HG02610 (cell line): ENCODE data around the gene LRRC58.
A peak's percentile ranks its signal among the peaks of the same experiment; 100 is the strongest.
"Not testable (repeated sequence)": the region's sequence is repeated elsewhere in the genome, so short reads cannot be mapped to it uniquely, and the experiment has no call there.

Source experiments
- ATAC-seq: cut with Tn5 transposase; IDR thresholded peaks from one replicate; pipeline ENCODE4 v1.9.1; 2021; ENCODE audit warnings: mild to moderate bottlenecking, moderate library complexity; ENCODE audit not compliant: unreplicated experiment

LRRC58 gene

DNA sequence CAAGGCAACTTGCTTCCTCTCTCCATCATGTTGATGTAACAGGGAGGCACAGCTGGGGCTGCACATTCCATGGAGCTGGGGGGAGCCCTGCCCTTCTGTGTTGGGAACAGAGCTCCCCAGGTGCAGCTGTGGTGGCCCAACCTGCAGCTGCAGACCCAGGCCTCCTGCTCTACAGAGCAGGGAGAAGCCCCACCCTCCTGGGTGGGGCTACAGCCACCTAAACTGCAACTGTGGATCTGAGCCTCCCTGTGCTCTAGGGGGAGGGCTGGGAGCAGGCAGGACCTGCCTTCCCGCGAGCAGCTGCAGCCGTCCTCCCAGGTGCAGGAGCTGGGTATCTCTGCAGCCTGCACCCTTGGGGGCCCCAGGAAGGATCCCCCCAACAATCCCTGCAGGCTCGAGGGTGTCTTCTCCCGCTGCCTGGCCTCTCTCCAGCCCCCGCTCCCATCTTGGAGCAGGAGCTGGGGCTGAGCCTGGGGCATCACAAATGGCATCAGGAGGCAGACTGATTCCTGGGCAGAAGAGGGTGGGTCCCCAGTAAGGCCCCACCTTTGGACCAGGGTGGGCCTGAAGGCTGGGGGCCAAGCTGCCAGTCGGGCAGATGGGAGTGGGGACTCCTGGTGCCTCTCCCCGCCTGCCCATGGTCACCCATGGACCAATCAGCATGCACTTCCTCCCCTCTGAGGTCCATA, 7.4 kb downstream of the LRRC58 start:
- no peak for ATAC-seq

DNA sequence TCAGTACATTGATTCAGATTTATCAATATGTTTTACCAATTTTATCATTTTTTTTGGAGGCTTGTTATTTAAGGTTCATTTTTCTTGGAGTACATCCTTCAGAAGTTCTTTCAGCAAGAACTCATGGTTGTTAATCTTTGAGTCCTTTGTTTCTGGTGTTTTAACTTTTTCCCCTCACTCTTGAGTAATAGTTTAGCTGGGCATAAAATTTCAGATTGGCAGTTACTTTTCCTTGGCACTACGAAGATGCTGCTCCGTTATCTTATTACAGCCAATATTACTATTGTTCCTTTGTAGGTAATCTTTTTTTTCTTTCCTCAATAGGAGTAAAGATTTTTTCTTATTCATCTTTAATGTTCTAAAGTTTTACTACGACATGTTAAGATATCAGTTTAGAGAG, 9.8 kb downstream of the LRRC58 start:
- ATAC-seq: no peak

DNA sequence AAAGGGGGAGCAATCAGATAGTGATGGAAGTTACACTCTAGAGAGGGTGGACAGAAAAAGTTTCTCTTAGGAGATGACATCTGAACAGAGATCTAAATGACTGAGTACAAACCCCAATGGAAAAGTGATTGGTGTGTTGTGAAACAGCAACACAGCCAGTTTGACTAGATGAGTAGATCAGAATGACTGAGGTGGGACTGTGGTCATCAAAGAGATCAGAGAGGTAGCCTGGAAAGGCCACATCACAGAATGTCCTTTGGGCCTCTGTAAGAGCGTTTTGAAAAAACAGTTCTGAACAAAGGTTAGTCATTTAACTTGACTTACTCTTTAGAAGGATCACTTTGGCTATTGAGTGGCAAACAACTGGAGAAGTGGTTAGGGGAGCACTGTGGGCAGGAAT, 10.6 kb downstream of the LRRC58 start:
- ATAC-seq: peak; percentile 89

DNA sequence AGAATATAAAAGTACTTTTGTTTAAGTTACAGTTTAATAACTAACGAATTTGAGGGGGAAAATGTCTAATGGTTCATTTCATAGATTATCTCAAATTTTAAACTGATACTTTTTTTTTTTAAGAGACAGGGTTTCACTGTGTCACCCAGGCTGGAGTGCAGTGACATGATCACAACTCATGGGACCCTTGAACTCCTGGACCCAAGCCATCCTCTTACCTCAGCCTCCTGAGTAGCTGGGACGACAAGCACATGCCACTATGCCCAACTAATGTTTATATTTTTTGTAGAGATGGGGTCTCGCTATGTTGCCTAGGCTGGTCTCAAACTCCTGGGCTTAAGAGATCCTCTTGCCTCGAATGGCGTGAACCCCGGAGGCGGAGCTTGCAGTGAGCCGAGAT, 16.5 kb downstream of the LRRC58 start:
- ATAC-seq: no peak

DNA sequence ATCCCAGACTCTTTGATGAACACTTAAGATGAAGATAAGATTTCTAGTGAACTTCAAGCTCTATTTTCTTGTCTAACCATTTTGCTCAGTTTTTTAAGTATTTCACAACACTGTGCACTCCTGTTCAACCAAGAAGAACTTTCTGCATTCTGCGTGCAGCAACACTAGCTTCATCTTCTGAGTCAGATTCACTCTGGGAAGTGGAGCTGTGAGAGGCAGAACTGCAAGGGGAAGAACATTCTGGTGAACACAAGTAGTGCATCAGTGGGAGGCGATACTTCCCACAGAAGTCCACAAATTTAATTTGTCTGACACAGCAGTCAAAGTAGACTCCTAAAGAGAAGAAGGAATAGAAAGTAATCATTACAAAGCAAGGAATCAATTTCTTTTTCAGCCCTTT, 18.1 kb downstream of the LRRC58 start:
- no peak for ATAC-seq

DNA sequence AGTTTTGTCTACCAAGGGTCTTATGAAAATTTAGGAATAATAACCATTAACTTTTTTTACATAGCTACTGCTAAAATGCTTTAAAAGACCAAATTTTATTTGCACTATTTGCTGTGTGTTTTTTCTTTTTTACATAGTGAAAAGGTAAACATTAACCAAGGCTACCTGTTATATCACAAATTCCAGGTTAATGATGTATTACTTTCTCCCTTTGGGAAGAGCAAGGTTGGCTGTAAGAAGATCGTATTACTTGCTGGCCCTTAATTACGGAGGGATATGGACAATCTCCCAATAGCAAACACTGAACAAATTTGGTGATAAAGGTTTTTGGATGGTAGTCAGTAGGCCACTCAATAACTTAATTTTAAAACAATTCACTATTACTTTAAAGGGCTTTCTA, 22.4 kb downstream of the LRRC58 start:
- no peak for ATAC-seq

DNA sequence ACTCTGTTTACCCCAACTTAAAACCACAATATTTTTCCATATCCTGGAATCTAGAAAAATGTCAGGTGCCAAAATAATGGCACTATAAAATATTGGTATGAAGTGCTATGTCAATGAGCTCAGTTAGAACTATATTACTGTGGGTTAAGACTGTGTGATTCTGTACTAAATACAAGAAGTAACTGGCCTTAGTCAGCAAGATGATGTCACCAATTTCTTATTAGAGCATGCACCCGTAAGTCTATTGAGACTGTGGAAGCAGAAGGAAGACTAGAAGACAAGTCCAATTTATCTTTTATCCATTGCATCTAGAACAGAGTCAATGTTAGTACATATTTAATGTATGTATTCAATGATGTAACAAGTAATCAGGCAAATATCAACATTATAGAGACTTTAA, 25.0 kb downstream of the LRRC58 start:
- no peak for ATAC-seq

DNA sequence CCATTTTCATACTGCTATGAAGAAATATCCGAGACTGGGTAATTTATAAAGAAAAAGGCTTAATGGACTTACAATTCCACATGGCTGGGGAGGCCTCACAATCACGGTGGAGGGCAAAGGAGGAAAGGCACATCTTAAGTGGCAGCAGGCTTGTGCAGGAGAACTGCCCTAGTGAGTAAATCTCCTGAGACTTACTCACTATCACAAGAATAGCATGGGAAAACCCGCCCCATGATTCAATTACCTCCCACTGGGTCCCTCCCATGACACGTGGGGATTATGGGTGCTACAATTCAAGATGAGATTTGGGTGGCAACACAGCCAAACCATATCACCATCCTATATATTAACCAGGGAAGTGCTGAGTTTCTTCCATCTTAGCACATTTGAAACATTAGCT, 25.4 kb downstream of the LRRC58 start:
- peak; percentile 48 for ATAC-seq

DNA sequence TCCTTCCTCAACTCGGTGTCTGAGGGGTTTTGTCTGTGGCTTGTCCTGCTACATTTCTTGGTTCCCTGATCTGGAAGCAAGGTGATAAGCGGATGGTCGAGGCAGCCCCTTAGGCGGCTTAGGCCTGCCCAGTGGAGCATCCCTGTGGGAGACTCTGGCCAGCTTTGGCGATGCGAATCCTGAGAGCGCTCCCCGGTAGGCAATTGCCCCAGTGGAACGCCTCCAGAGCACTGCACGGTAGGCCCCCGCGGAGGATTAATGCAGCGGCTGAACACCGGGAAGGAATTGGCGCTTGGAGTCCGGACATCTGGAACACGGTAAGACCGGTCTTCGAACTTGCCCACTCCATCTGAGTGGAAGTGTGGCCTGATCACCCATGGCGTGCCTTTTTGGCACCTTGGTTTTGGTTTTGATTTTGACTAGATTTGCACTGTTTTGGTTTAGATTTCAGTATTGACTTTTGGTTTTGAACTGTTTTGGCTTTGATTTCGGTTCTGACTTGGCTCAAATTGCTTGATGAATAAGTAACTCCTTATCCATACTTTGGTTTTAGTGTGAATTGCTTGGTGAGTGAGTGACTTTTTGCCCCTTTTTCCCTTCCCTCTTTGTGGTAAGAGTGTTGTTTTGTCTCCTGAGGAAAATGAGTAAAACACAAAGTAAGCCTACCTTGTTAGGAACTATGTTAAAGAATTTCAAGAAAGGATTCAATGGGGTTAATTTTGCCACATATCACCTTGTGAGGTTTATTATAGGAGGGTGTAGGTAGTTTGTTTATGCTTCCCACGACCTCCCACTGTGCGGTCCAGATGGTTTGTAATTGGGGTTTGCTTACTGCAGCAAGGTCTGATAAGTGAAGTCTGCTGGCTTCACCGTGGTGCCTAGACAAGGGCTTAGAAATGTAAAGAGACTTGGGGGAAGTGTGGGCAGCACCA, 37.0 kb downstream of the LRRC58 start:
- ATAC-seq: no peak

DNA sequence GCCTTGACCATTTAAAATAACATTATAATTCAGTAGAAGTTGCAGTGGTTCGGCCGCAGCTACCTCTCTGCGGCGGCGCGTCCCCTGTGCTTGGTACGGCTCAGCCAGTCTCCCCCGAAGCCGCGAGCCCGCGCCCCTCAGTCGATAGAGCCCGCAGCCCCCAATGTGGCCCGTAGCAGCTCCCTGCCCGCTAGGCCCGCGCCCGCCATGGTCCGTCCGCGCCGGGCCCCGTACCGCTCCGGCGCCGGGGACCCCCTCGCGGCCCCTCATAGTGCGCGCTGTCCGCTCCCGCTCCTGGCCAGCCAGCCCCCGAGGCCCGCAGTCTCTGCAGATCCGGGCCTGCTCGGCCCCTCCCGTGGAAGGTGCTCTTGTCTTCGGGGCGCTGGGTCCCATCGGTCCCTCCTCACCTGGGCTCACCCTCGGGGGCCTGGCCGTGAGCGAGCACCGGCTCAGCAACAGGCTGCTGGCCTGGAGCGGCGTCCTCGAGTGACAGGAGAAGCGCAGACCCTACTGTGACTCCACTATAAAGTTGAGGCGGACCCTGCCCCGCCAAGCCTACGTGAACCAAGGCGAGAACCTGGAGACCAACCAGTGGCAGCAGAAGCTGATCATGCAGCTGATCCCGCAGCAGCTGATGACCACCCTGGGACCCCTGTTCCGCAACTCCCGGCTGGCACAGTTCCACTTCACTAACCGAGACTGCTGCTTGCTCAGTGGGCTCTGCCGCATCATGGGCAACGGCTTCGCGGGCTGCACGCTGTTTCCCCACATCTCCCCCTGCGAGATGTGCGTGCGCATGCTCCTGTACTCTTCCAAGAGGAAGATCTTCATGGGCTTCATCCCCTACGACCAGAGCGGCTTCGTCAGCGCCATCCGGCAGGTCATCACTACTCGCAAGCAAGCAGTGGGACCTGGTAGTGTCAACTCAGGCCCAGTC, 42.4 kb downstream of the LRRC58 start:
- ATAC-seq: no peak

DNA sequence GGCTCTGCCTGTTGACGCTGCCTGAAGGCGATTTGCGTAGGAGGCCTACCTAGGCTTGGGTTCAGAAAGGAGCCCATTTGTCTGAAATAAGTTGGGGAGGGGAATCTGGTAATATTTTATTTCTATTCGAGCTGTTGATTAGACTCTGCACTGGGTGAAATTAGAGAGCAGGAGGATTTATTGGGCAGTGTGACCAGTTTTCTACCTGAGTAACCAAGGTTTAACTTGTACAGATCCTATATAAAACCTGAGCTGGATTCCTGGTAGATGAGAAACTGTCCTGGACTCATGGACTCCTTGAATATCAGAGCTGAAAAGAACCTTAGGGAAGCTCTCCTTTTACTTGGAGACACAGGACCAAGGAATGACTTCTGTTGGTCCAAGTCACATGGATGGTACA, 44.5 kb downstream of the LRRC58 start:
- ATAC-seq: no peak

DNA sequence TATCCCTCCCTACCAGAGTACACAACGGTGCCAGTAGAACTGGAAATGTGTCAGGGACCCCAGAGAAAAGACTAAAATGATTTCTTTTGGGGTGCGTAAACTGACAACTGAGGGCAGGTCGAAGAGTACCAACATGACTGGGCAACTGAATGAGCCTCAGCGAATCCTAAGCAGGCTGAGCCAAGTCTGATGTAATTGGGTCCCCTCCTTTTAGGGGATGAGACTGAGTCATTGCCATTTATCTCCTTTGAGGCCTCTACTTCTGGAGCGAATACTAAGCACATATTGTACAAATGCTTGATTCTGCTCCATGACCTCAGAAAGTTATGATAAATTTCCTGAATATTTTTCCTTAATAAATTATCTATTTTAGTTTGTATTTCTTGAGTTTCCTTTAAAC, 46.8 kb downstream of the LRRC58 start:
- ATAC-seq: no peak

DNA sequence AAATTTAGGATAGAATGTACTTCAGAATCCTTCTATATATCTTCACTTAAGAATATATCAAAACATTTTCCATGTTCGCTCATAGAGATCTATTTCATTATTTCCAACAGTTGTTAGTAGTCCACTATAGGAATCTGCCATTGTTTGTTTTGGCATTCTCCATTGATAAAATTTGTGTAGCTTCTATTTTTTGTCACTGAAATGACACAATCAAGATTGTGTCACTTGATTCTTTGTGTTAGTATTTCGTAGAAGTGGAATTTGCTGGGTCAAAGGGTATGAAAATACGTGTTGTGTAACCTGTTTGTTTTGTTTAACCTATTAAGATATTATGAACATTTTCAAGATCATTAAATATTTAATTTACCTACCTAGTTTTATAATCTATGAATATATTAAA, 48.2 kb downstream of the LRRC58 start:
- ATAC-seq: no peak

DNA sequence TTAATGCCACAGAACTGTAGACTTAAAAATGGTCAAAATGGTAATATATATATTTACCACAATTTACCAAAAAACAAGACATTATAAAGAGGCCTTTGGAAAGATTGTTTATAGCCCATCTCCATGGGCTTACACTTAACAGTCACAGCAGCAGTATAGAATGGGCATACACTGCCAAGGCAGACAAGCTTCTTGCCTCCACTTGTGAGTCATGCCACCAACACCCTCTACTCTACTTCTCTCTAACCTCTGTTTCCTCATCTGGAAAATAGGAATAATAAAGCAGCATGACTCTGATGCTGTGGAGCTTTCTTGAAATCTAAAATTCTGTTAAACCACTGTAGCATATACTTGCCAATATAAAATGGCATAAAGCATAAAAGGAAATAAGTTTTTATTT, 49.8 kb downstream of the LRRC58 start:
- ATAC-seq: no peak

DNA sequence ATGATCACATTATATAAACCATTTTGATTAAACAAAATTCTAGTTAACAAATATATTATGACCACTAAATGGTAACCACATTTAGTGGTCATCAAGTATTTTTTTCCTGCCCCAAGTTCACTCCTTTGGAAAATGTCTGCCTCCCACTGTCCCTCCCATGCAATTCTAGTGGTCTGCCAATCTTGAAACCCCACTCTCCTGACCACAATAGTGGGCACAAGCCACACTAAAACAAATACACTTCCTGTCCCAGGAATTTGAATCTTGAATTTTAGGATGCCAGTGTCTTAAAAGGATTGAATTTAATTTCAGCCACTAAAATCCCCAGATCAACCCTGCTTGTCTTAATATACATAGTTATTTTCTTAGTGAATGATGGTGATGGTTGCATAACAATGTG, 50.2 kb downstream of the LRRC58 start:
- ATAC-seq: no peak

DNA sequence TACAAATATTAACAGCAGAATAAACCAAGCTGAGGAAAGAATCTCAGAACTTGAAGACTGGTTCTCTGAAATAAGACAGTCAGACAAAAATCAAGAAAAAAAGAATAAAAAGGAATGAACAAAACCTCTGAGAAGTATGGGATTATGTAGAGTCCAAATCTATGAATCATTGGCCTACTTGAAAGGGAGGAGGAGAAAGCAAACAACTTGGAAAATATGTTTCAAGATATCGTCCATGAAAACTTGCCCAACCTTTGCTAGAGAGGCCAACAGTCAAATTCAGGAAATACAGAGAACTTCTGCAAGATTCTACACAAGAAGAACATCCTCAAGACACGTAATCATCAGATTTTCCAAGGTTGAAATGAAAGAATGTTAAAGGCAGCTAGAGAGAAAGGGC, 57.6 kb downstream of the LRRC58 start:
- not testable (repeated sequence) for ATAC-seq

DNA sequence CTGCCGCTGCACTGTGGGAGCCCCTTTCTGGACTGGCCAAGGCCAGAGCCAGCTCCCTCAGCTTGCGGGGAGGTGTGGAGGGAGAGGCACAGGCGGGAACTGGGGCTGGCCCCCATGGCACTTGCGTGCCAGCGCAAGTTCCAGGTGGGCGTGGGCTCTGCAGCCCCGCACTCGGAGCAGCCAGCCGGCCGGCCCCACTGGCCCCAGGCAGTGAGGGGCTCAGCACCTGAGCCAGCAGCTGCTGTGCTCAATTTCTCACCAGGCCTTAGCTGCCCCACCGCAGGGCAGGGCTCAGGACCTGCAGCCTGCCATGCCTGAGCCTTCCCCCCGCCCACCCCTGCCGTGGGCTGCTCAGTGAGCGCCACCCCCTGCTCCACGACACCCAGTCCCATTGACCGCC, 59.5 kb downstream of the LRRC58 start:
- ATAC-seq: no peak

DNA sequence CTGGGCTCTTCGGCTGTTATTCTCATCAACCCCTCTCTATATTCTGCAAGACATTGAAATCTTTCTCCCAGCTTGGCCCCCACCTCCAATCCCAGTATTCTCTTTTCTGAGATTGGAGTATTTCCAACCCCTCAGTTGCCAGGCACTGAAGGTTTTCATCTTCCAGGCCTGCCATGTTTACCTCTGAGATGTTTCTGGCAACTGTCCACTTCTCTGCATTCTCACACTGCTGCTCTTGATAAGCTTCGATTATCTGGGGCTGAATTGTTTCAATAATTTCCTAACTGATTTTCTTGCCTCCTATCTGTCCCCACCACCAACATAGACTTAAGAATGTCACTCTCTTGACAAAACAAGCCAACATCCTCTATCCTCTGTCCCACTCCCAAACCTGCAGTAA, 62.7 kb downstream of the LRRC58 start:
- ATAC-seq: no peak

DNA sequence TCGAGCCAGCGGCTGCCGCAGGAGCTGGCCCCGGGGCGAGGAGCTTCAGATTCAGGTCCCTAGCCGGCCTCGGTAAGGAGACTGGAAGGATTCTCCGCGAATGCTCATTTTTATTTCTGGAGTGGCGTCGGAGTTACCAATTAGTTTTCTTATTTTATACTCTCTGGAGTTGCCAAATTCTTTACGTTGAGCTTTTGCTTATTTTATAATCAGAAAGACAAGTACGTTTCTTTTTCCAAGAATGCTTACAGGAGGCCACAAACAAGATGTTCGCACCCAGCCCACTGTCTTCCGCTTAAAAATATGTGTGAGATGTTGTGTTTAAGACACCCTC, 63.7 kb downstream of the LRRC58 start:
- no peak for ATAC-seq

DNA sequence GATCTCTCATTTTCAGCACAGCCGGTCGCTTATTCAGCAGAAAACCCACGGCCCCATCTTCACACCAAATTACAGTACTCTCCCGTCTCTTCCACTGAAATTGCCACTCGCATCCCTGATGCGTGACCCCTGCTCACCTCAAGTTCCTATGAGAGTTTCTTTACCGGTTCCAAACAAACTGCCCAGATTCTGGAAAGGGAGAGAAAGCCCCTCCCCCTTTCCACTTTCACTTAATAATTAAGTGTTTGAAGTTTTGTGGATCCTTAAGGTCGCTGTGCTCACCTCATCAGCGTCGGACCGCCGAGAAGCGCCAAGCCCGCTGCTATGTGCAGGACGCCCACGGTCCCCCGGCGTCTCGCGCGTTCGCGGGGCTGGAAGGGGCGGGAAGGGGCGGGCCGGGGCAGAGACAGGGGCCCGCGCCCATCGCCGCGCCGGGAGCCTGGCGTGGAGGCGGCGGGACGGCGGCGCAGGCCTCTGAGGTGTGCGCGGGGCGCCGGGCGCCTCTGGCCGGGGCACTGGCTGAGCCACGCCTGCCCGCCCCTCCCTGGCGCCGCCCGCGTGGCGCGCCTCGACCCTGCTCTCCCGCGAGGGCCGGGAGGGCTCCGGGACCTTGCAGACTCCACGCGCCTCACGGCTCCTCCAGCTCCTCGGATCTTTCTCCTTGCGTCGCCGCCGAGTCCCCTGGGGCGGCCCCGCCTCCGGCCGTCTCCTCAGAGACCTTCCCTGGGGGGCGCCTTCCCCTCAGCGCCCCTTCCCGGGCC, 64.2 kb downstream of the LRRC58 start, which contains the start of gene GPR156:
Gene GPR156 (minus strand): TSS at position 476 of the 761 bp plus-strand sequence. CDS start 41,124 bp downstream, outside the sequence.
- ATAC-seq: peak; percentile 33

DNA sequence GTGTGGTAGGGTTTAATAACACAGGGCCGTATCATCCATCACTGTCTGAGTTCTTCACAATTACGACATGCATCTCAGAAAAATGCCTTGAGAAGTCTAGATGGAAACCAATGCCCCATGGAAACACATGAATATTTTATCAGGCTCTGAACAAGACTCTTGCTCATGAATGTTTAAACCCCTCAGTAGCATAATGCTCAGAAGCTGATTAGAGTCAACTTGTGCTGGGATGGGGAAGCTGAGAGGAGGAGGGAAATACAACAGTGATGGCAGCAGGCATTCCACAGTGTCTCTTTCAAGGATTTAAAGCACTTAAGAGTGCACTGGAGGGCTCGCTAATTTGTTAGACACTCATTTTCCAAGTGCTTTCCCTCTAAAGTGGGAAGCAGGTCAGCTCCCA, 67.9 kb downstream of the LRRC58 start:
- no peak for ATAC-seq
